WTC11 (cell line): ENCODE results near the gene FAM114A1. TPM values are rescaled to one million over a fixed set of nuclear protein-coding genes. Genes with fewer than 3 reads are reported as not detected.

Source experiments
- ATAC-seq: fragments of 200-7000 bp; cut with Tn5 transposase; 2 replicates; pipeline ENCODE4 v1.10.0; 2021; ENCODE audit warnings: mild to moderate bottlenecking, moderate library complexity
- CTCF ChIA-PET: fragments of 300-600 bp; sonication (Branson Sonifier 250); formaldehyde crosslinking; loops from one replicate; lab custom pipeline; 2021; ENCODE audit warnings: antibody characterized with exemption; lab: Charles Lee
- POLR2A ChIA-PET: fragments of 350-600 bp; sonication (Branson Sonifier 250); formaldehyde crosslinking; loops from one replicate; lab custom pipeline; 2021; ENCODE audit warnings: antibody characterized with exemption; lab: Charles Lee
- DNase-seq: peaks from one replicate; pipeline ENCODE4 v3.0.0; 2021; ENCODE audit warnings: low spot score
- H3K27ac Mint-ChIP-seq: 2 replicates; pipeline ENCODE4 v1.8.0; 2021; ENCODE audit warnings: mixed read lengths
- H3K27me3 Mint-ChIP-seq: 2 replicates; pipeline ENCODE4 v1.8.0; 2021; ENCODE audit warnings: low read depth, mild to moderate bottlenecking, moderate library complexity, mixed read lengths
- H3K36me3 Mint-ChIP-seq: 2 replicates; pipeline ENCODE4 v1.8.0; 2021; ENCODE audit warnings: mixed read lengths
- H3K4me1 Mint-ChIP-seq: 2 replicates; pipeline ENCODE4 v1.8.0; 2022; ENCODE audit warnings: mixed read lengths
- H3K4me3 Mint-ChIP-seq: 2 replicates; pipeline ENCODE4 v1.8.0; 2021; ENCODE audit warnings: mild to moderate bottlenecking, moderate library complexity, mixed read lengths
- H3K9me3 Mint-ChIP-seq: 2 replicates; pipeline ENCODE4 v1.8.0; 2021; ENCODE audit warnings: mixed read lengths
- ATF3 ChIP-seq: sonication (generic); formaldehyde crosslinking; conservative IDR thresholded peaks from 2 replicates; pipeline ENCODE4 v1.8.1; 2022; ENCODE audit warnings: mild to moderate bottlenecking, missing genetic modification reagents
- CBFB ChIP-seq: sonication (generic); formaldehyde crosslinking; IDR thresholded peaks from 2 replicates; pipeline ENCODE4 v1.8.1; 2022; ENCODE audit warnings: mild to moderate bottlenecking, low read depth, missing genetic modification reagents
- E2F5 ChIP-seq: sonication (generic); formaldehyde crosslinking; IDR thresholded peaks from 2 replicates; pipeline ENCODE4 v1.8.1; 2022; ENCODE audit warnings: mild to moderate bottlenecking, moderate library complexity, missing genetic modification reagents
- ESRRA ChIP-seq: sonication (generic); formaldehyde crosslinking; IDR thresholded peaks from 2 replicates; pipeline ENCODE4 v1.8.1; 2022; ENCODE audit warnings: mild to moderate bottlenecking, missing genetic modification reagents, borderline replicate concordance
- MLX ChIP-seq: sonication (generic); formaldehyde crosslinking; IDR thresholded peaks from 2 replicates; pipeline ENCODE4 v1.8.1; 2023; ENCODE audit warnings: mild to moderate bottlenecking, missing genetic modification reagents, moderate library complexity
- NFE2L1 ChIP-seq: sonication (generic); formaldehyde crosslinking; IDR thresholded peaks from 2 replicates; pipeline ENCODE4 v1.8.1; 2023; ENCODE audit warnings: missing genetic modification reagents
- NFYB ChIP-seq: sonication (generic); formaldehyde crosslinking; conservative IDR thresholded peaks from 2 replicates; pipeline ENCODE4 v1.8.0; 2022; ENCODE audit warnings: low read depth, missing genetic modification reagents
- NR2C2 ChIP-seq: sonication (generic); formaldehyde crosslinking; IDR thresholded peaks from 2 replicates; pipeline ENCODE4 v1.8.0; 2022; ENCODE audit warnings: mild to moderate bottlenecking, missing genetic modification reagents
- PRDM15 ChIP-seq: sonication (generic); formaldehyde crosslinking; IDR thresholded peaks from 2 replicates; pipeline ENCODE4 v1.8.0; 2022; ENCODE audit warnings: missing genetic modification reagents
- PREB ChIP-seq: sonication (generic); formaldehyde crosslinking; IDR thresholded peaks from 2 replicates; pipeline ENCODE4 v1.8.1; 2022; ENCODE audit warnings: mild to moderate bottlenecking, missing genetic modification reagents, moderate library complexity, borderline replicate concordance
- SMAD3 ChIP-seq: sonication (generic); formaldehyde crosslinking; IDR thresholded peaks from 2 replicates; pipeline ENCODE4 v1.8.0; 2022; ENCODE audit warnings: missing genetic modification reagents, mild to moderate bottlenecking, borderline replicate concordance
- SOX15 ChIP-seq: fragments of 250-450 bp; sonication (Bioruptor Pico); IDR thresholded peaks from 2 replicates; pipeline ENCODE4 v1.9.0; 2021; ENCODE audit warnings: mild to moderate bottlenecking
- USF1 ChIP-seq: sonication (generic); formaldehyde crosslinking; IDR thresholded peaks from 2 replicates; pipeline ENCODE4 v1.8.0; 2022; ENCODE audit warnings: mild to moderate bottlenecking, missing genetic modification reagents
- ZBTB43 ChIP-seq: sonication (generic); formaldehyde crosslinking; IDR thresholded peaks from 2 replicates; pipeline ENCODE4 v1.8.1; 2023; ENCODE audit warnings: mild to moderate bottlenecking, missing genetic modification reagents
- ZNF425 ChIP-seq: fragments of 250-450 bp; sonication (Bioruptor Pico); conservative IDR thresholded peaks from 2 replicates; pipeline ENCODE4 v1.9.0; 2021; ENCODE audit warnings: mild to moderate bottlenecking
- ZNF532 ChIP-seq: fragments of 250-450 bp; sonication (Bioruptor Pico); IDR thresholded peaks from 2 replicates; pipeline ENCODE4 v1.9.0; 2021; ENCODE audit warnings: mild to moderate bottlenecking, borderline replicate concordance
- total RNA-seq: library from RNA; stranded (reverse); gene quantifications from 3 replicates; pipeline ENCODE4 v1.2.3, GENCODE V29; 2021

Gene FAM114A1
- total RNA-seq, 1 experiment from 2014 or later, result 17.6 TPM

GRCh38 chr4:38979081-38979480 is 111.5 kb downstream of the FAM114A1 start:
- no peaks in the 10 kb centered on the region for H3K27me3 Mint-ChIP-seq
- H3K4me3 Mint-ChIP-seq, result no peak overlapping the region
- no peaks in the 10 kb centered on the region for H3K36me3 Mint-ChIP-seq
- DNase-seq, result no peak
- TF ChIP-seq MLX (CRISPR knock-in tag) (no peak), E2F5 (CRISPR knock-in tag) (no peak)
- POLR2A ChIA-PET, result no interaction called here
- ATAC-seq, result no peak
- no peak overlapping the region for H3K27ac Mint-ChIP-seq
- no peaks in the 10 kb centered on the region for H3K9me3 Mint-ChIP-seq
- CTCF ChIA-PET, result no interaction called here
- no peaks in the 10 kb centered on the region for H3K4me1 Mint-ChIP-seq

GRCh38 chr4:38979511-38980230 is 112.1 kb downstream of the FAM114A1 start:
- H3K4me1 Mint-ChIP-seq, result no peaks in the 10 kb centered on the region
- H3K4me3 Mint-ChIP-seq, result no peak overlapping the region
- no peaks in the 10 kb centered on the region for H3K9me3 Mint-ChIP-seq
- ATAC-seq, result no peak
- POLR2A ChIA-PET, result interaction anchor here (0.7 kb wide), 1 partner anchor 135 kb away, joined by 5 read pairs; no protein-coding TSS in a partner anchor
- no peak overlapping the region for H3K27ac Mint-ChIP-seq
- H3K27me3 Mint-ChIP-seq, result no peaks in the 10 kb centered on the region
- no peaks in the 10 kb centered on the region for H3K36me3 Mint-ChIP-seq
- CTCF ChIA-PET, result no interaction called here
- no peak for DNase-seq
- TF ChIP-seq NFYB (CRISPR knock-in tag) (no peak), PRDM15 (no peak), ZBTB43 (CRISPR knock-in tag) (no peak), ZNF425 (CRISPR knock-in tag) (no peak), NR2C2 (no peak), SOX15 (CRISPR knock-in tag) (no peak), NFE2L1 (no peak), ATF3 (CRISPR knock-in tag) (no peak), CBFB (no peak), ZNF532 (no peak), E2F5 (CRISPR knock-in tag) (no peak), SMAD3 (CRISPR knock-in tag) (no peak), PREB (CRISPR knock-in tag) (no peak), USF1 (CRISPR knock-in tag) (no peak), ESRRA (no peak)
